Psoas muscle (tissue), 8 donors: ENCODE results near the gene ABLIM1. TPM values are rescaled to one million over a fixed set of nuclear protein-coding genes. Genes with fewer than 3 reads are reported as not detected.

Experiments used
- ATAC-seq, 4 donors: fragments of 200-7000 bp; cut with Tn5 transposase; one replicate each; pipeline ENCODE4 v1.9.1; 2020; ENCODE audit warnings: moderate library complexity in 3 of 4, mild to moderate bottlenecking in 2 of 4
- DNase-seq, 2 donors: peaks; one replicate each; pipeline ENCODE4 v3.0.0-alpha.2; 2020
- H3K27ac ChIP-seq: fragments of 200-600 bp; one replicate; pipeline ENCODE4 v1.8.0; 2022
- H3K27me3 ChIP-seq, 3 donors: fragments of 200-600 bp in 1 of 3; one replicate each; pipeline versions ENCODE4 v1.6.1 to v1.8.0; 2013 to 2022; ENCODE audit warnings: low read length in 2 of 3, mild to moderate bottlenecking in 2 of 3, moderate library complexity in 1 of 3; ENCODE audit not compliant: insufficient read depth in 3 of 3
- H3K36me3 ChIP-seq, 2 donors: fragments of 200-600 bp in 1 of 2; one replicate each; pipeline versions ENCODE4 v1.6.1 to v1.8.0; 2013 to 2022; ENCODE audit warnings: low read depth in 1 of 2, mild to moderate bottlenecking in 1 of 2, moderate library complexity in 1 of 2; ENCODE audit not compliant: insufficient read depth in 1 of 2
- H3K4me1 ChIP-seq: fragments of 200-600 bp; one replicate; pipeline ENCODE4 v1.8.0; 2022
- H3K4me3 ChIP-seq: fragments of 200-600 bp; one replicate; pipeline ENCODE4 v1.8.0; 2022; ENCODE audit warnings: mild to moderate bottlenecking
- H3K9me3 ChIP-seq: fragments of 200-600 bp; one replicate; pipeline ENCODE4 v1.8.0; 2022
- WGBS, 3 donors: extraction: QIAGEN DNeasy Blood & Tissue Kit; methylation state at CpG; one replicate each; pipeline versions ENCODE4 v1.1.6 to v1.1.7; 2013; 5-methylcytosine and 5-hydroxymethylcytosine counted together
- intact Hi-C, 2 donors: fragments of 100-400 bp; cut with DNase I; formaldehyde crosslinking; loops; one replicate each; pipeline versions ENCODE4 v1.11.0 to v1.14.2; 2022
- polyA plus RNA-seq, 3 donors: library from polyadenylated mRNA; stranded (reverse); fragments of 200-250 nt; gene quantifications; one replicate each; pipeline ENCODE4 v1.2.3, GENCODE V29; 2013
- total RNA-seq, 4 donors: library from RNA; stranded (reverse); fragmentation: NEBNext Ultra II Directional in 2 of 4; extraction: Animal tissue kit (Norgen Biotek cat#: 25700) in 2 of 4; gene quantifications; one replicate each; pipeline versions ENCODE4 v1.2.1 to v1.2.4, GENCODE V29; 2021 to 2023
- TF ChIP-seq, protein P1 (sequence below): fragments of 200-600 bp; IDR thresholded peaks from one replicate; pipeline ENCODE4 v1.8.0; 2022; ENCODE audit warnings: antibody characterized with exemption
- donor health status: healthy with polysubstance abuse.
- donor health status: DM: no; HTN: no; CAD: no; lungs with moderate emphysema.
- donor health status: Bipolar disorder and iron deficiency.
- donor health status: healthy.
- donor health status: DM: yes; HTN: yes; CAD: no.
- donor health status: DM: no; HTN: no; CAD: no.
- donor health status: DM: no; HTN: no; CAD: no.
- donor health status: DM: yes; HTN: yes; CAD: no.

The ABLIM1 gene
- total and polyA plus RNA-seq, 7 donors = 15.4 to 183 (median 21.8) TPM

GRCh38 chr10:114483575-114483974 is 174.5 kb downstream of the ABLIM1 start:
- H3K4me3 ChIP-seq = no peak overlapping the region
- TF ChIP-seq, protein P1, sequence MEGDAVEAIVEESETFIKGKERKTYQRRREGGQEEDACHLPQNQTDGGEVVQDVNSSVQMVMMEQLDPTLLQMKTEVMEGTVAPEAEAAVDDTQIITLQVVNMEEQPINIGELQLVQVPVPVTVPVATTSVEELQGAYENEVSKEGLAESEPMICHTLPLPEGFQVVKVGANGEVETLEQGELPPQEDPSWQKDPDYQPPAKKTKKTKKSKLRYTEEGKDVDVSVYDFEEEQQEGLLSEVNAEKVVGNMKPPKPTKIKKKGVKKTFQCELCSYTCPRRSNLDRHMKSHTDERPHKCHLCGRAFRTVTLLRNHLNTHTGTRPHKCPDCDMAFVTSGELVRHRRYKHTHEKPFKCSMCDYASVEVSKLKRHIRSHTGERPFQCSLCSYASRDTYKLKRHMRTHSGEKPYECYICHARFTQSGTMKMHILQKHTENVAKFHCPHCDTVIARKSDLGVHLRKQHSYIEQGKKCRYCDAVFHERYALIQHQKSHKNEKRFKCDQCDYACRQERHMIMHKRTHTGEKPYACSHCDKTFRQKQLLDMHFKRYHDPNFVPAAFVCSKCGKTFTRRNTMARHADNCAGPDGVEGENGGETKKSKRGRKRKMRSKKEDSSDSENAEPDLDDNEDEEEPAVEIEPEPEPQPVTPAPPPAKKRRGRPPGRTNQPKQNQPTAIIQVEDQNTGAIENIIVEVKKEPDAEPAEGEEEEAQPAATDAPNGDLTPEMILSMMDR = no peak
- peaks cover 15% of the 10 kb centered on the region for H3K4me1 ChIP-seq
- DNase-seq (no peak), ATAC-seq (no peak)
- no peak overlapping the region for H3K27ac ChIP-seq
- peaks cover 0 to 3% of the 10 kb centered on the region in 2 donors for H3K36me3 ChIP-seq
- no peaks in the 10 kb centered on the region for H3K9me3 ChIP-seq
- intact Hi-C loops = no loop called here
- no peaks in the 10 kb centered on the region for H3K27me3 ChIP-seq
- 74 to 89% (median 84%) methylated on average over 6 of the region's 6 CpGs for WGBS, 3 donors

GRCh38 chr10:114482480-114483304 is 175.4 kb downstream of the ABLIM1 start:
- DNase-seq (no peak), ATAC-seq (peak in 2 of 4 donors; percentile 7 to 34)
- TF ChIP-seq, protein P1 = no peak
- no peaks in the 10 kb centered on the region for H3K27me3 ChIP-seq
- no peak overlapping the region for H3K4me3 ChIP-seq
- WGBS, 3 donors = 49 to 59% (median 53%) methylated on average over 6 of the region's 6 CpGs
- H3K27ac ChIP-seq = no peak overlapping the region
- H3K36me3 ChIP-seq = peaks cover 0 to 3% of the 10 kb centered on the region in 2 donors
- intact Hi-C loops = no loop called here
- no peaks in the 10 kb centered on the region for H3K9me3 ChIP-seq
- H3K4me1 ChIP-seq = peaks cover 15% of the 10 kb centered on the region

DNA sequence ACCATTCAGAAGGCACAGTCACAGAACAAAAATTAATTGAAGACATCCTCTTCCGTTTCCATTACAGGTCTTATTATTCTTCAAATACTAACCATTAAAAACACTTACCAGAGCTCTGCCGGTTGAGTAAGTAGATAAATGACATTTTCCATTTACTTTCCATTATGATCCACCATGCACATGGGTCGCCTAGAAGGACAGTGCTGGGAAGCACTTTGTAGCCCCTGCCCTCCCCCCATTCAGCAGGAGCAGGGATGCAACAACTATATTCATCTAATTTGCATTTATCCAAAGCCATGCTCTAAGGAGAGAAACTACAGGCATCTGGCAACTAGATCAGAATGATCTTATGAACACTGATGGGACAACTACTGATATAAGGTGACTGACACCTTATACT is 177.0 kb downstream of the ABLIM1 start:
- ATAC-seq (no peak), DNase-seq (no peak)
- TF ChIP-seq, protein P1 = no peak
- peaks cover 0 to 3% of the 10 kb centered on the region in 2 donors for H3K36me3 ChIP-seq
- no peaks in the 10 kb centered on the region for H3K9me3 ChIP-seq
- no peaks in the 10 kb centered on the region for H3K27me3 ChIP-seq
- H3K4me3 ChIP-seq = no peak overlapping the region
- H3K4me1 ChIP-seq = peaks cover 15% of the 10 kb centered on the region
- intact Hi-C loops = no loop called here
- WGBS, 3 donors = 82 to 92% (median 85%) methylated on average over 3 of the region's 3 CpGs
- no peak overlapping the region for H3K27ac ChIP-seq

DNA sequence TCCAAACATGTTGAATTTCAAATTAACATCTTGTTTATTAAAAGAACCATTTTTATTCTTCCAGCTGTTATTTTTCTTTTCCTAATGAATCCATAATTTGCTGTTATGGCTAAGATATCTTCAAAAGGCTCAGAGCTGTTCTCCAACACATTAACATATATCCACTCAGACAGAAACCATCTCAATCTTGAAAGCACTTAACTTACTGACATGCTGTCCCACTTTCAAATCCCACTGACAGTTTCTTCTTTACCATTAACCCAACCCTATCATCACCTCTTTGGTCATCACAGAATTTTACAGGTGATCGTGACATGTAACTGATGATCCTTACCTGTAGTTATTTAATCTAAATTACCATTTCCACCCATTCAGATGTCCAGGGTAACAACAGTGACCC is 178.2 kb downstream of the ABLIM1 start:
- Histone ChIP-seq H3K4me1 (peaks cover 15% of the 10 kb centered on the region), H3K27me3 (no peaks in the 10 kb centered on the region), H3K9me3 (no peaks in the 10 kb centered on the region), H3K27ac (no peak overlapping the region), H3K36me3 (peaks cover 0 to under 1% of the 10 kb centered on the region in 2 donors), H3K4me3 (no peak overlapping the region)
- TF ChIP-seq, protein P1 = no peak
- DNase-seq (no peak), ATAC-seq (no peak)
- intact Hi-C loops = loop anchor here (10.0 kb wide), 2 partner anchors 65 to 645 kb away; no protein-coding TSS in a partner anchor
- WGBS, 3 donors = 94 to 99% (median 97%) methylated on average over 1 of the region's 1 CpG
